Measurements from ENCODE around the gene RUNX3.

The RUNX3 gene

DNA sequence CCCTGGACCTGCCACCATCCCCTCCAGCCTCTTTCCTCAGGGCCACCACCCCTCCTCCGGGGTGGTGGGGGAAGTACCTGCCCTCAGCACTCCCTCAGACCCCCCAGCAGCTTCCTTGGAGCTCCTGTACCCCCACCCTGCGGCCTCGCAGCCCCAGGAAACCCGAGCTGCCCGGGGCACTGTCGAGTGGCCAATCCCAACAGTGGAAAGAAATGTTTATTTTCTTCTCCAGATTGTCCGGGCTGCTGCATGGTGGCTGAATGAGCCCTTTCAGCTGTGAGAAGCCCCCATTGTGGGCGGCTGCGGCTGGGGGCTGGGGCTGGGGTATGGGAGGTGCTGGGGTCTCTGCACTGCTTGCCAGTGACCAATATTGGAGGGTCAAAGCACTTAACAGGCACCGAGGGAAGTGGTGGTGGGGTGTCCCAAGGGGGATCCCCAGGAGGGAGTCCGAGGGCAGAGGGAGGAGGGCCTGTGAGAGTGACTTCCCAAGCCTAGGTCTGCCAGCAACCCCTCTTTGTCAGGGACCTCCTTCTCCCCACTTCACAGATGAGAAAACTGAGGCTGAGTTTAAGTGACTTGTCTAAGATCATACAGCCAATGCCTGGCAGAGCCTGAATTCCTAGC, 25.2 kb downstream of the RUNX3 start:
- in situ Hi-C loops (cut with HindIII; ENCODE audit: low sequenced_read_pairs): loop anchor here (10.0 to 25.0 kb wide), 2 partner anchors 210 to 307 kb away; no protein-coding TSS in a partner anchor

DNA sequence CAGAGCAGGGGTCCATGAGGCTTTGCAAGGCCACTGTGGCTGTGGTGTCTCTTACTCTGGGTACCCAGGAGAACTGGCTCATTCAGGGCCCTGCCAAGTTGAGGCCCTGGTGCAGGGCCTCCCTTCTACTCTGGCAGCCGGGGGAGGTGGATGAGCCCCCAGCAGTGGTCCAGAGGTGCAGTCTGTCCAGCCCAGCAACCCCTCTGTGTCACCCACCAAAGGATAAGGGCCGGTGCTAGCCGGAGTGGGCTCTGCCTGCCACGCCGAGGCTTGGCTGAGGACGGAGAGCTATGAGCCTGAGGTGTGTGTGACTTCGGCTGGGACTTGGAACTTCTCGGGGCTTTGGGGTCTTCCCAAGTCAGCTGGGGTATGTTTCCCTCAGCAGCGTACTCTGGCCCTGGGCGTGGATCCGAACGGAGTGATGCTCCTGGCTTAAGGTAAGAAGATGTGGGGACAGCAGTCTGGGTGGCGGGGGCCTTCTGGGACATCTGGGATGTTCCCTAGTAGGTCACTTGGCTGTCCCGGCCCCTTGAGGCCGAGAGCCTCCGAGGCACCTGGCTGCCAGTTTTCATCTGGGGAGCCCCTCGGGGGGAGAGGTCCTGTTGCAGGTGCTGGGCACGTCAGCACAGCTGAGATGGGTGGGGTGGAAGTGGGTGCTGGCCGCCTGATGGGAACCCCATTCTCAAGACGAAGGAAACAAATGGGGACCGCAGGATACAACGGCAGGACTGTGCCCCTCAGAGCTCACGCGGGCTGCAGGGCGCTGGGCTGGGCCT, 25.9 kb downstream of the RUNX3 start:
- in situ Hi-C loops (cut with HindIII; ENCODE audit: low sequenced_read_pairs): loop anchor here (10.0 to 25.0 kb wide), 2 partner anchors 211 to 308 kb away; no protein-coding TSS in a partner anchor

DNA sequence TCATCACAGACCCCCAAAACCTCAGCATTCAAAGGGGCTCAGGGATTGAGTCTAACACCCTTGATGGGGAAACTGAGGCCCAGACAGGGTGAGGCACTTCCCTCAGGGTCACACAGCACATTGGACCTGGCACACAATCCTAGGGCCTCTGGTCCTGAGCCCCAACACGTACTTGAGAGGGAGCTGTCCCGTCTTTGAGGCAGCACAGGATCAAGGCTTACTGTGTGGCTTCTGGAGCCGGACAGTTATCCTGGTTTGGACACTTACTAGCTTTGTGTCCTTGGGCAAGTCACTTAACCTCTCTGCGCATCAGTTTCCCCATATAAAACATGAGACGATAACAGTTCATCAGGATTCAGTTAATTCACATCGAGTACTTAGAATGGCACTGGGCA, 26.5 kb downstream of the RUNX3 start:
- in situ Hi-C loops (cut with HindIII; ENCODE audit: low sequenced_read_pairs): loop anchor here (10.0 to 25.0 kb wide), 2 partner anchors 211 to 309 kb away; no protein-coding TSS in a partner anchor

DNA sequence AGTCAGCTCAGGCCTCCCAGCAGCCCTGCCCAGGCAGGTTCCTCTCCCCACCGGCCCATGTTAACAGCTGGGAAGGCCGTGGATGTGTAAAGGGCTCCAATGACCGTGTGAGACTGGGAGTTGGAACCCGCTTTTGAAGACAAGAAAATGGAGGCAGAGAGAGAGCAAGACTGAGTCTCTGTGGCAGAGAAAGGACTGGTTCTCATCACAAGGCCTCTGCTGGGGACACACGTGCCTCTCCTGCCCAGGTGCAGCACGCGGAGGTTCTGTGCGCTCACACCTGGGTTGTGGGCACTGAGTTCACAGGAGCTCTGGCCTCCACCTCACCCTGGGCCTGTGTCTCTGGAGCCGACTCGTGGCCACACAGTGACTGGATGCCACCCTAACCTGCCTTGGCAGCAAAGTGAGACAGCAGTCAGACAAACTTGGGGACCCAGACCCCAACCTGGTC, 27.0 kb downstream of the RUNX3 start:
- in situ Hi-C loops (cut with HindIII; ENCODE audit: low sequenced_read_pairs): loop anchor here (10.0 to 25.0 kb wide), 2 partner anchors 212 to 309 kb away; no protein-coding TSS in a partner anchor

DNA sequence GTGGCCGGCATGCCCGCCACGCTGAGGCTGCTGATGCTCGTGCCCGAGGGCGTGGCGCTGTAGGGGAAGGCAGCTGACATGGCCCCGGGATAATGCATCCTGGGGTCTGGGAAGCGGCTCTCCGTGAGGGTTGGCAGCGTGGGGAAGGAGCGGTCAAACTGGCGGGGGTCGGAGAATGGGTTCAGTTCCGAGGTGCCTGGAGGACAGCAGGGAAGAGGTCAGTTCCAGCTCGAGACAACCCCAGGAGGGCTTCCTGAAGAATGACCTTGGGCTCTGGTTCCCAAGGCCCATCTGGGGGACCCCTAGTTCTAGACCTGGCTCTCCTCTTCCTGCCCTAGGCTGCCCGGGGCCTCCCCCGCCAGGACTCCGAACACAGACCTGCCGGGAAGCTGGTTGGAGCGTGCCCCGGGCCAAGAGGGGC, 27.6 kb downstream of the RUNX3 start:
- in situ Hi-C loops (cut with HindIII; ENCODE audit: low sequenced_read_pairs): loop anchor here (10.0 to 25.0 kb wide), 2 partner anchors 212 to 310 kb away; no protein-coding TSS in a partner anchor

DNA sequence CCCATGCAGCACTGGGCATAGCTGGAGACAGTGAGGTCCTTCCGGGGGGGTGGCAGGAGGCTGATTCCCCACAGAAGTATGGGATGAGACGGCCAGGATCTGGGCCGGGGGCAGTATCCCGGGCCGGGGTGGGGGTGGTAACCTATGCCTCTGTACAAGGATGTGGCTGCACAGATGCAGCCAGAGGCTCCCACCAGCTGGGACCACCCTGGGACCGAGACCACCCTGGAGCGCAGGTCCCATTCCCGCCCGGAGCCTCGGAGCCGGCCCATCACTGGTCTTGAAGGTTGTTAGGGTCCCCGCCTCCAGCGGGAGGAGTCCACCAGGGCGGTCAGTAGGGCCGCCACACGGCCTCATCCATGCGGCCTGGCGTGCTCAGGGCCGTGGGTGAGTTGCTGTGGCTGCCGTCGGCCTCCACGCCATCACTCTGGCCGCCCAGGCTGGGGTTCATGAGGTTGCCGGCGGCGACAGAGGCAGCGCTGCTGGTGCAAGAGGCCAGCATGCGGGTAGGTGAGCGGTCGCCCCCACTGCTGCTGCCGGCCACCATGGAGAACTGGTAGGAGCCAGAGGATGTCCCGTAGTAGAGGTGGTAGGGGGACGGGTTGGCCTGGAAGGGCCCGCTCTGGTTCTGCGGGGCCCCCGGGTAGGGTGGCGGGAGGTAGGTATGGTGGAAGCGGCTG, 28.1 kb downstream of the RUNX3 start:
- in situ Hi-C loops (cut with HindIII; ENCODE audit: low sequenced_read_pairs): loop anchor here (10.0 to 25.0 kb wide), 2 partner anchors 213 to 310 kb away; no protein-coding TSS in a partner anchor

DNA sequence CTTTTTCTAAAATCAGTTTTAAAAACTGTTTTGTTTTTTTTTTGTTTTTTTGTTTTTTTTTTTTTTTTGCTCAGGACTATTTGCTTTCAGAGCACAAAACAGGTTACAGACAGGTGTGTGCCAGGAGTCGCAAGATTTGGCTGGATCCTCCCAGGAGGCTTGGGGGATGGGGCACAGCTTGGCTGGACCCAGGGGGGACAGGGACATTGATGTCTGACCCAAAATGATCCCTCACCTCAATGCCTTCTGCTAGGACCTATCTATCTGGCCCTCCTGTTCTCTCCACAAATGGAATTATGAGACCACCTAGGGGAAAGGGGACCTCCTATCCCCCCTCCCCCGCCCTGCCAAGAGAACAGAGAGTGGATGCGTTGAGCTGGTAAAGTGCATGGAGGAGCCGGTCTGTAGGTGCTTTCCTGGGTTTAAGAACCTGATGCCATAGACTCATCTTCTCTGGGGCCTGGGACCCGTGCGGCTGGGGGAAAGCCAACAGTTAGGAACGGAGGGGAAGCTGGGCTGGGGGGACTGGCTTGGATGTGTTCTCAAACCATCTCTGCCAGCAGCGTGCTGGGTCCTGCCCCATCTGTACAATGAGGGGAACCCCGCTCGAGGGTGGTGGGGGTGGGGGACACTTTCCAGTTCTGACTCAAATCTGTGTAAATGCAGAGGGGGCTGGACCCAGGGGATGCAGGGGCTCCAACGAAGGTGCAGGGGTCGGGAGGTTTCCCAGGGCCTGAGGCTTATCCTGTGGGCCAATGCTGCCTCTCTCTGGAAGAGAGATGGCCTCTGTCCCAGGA, 28.9 kb downstream of the RUNX3 start:
- in situ Hi-C loops (cut with HindIII; ENCODE audit: low sequenced_read_pairs): loop anchor here (10.0 to 25.0 kb wide), 2 partner anchors 214 to 311 kb away; no protein-coding TSS in a partner anchor

DNA sequence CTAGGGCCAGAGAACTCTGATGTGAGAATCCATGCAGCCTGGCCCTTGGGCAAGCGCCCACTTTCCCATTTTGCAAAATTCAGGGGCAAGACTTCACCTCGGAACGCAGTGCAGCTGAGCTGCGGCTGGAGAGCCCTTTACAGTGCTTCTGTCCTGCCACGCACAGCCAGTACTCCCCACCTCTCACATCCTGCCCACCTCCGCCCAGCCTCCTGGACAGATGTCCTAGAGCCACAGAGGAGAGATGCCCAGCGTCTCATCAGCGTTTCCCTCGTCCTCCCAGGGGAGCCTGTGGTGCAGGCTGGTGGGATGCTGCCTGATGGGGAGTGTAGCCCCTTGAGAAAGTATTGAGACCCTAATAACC, 29.6 kb downstream of the RUNX3 start:
- in situ Hi-C loops (cut with HindIII; ENCODE audit: low sequenced_read_pairs): loop anchor here (10.0 to 25.0 kb wide), 2 partner anchors 214 to 312 kb away; no protein-coding TSS in a partner anchor

DNA sequence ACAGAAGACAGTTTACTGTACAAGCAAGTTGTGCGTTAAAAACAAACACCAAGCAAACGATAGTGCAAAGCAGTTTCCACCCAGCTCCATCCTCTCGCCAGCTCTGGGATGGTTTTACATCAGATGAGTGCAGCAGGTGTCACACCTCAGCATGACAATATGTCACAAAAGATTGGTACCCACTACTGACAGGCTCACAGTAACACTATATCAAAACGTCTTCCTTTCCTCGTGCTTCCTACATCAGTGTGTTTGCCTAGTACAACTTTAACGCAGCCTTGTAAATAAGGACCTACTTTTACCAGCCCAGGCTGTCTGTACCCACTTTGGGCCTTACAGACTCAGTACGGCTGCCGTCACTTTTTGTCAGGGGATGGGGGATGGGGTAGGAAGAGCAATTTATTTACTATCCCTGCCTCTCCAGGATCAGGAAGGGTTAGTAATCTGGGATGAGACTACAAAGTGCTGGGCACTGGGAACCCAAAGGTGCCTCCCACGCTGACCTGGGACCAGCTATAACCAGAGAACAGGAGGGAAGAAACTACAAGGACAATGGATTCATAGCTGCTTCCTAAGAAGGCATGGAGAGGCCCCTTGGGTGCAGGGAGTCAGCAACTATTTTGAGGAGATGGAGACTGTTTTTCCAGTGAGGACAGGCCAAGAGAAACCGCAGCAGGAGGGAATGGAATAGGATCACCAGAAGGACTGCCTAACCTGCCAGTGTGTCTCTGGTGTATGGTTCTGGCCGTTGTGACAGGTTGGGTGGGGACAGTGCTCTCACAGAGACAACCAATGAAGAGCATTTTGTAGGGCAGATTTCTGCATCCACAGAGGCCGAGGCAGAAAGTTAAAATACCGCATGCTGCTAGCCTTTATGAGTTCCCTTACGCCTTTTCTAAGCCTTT, 30.2 kb downstream of the RUNX3 start:
- in situ Hi-C loops (cut with HindIII; ENCODE audit: low sequenced_read_pairs): loop anchor here (10.0 to 25.0 kb wide), 2 partner anchors 215 to 312 kb away; no protein-coding TSS in a partner anchor

DNA sequence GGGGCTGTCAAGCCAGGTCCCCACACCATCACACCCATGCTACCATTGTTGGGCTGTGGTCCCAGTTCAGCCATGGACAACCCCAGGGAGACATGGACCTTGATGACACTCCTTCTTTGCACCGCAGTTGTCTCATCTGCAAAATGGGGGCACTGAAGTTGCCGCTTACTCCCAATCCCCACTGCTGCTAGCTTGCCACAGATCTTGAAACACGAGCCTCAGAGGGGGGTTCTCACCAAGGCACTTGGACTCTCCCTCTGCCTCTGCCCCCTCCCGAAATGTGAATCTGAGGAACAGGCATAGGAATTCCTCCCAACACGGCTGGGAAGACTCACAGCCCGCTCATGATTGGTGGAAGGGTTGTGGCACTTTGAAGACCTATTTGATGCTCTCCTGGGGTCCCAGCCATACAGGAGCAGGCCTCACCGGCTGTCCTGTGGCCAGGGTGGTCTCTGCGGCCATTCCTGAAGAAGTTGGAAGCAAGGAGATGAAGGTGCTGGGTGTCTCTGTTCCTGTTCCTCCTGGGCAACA, 31.1 kb downstream of the RUNX3 start:
- in situ Hi-C loops (cut with HindIII; ENCODE audit: low sequenced_read_pairs): no loop called here

DNA sequence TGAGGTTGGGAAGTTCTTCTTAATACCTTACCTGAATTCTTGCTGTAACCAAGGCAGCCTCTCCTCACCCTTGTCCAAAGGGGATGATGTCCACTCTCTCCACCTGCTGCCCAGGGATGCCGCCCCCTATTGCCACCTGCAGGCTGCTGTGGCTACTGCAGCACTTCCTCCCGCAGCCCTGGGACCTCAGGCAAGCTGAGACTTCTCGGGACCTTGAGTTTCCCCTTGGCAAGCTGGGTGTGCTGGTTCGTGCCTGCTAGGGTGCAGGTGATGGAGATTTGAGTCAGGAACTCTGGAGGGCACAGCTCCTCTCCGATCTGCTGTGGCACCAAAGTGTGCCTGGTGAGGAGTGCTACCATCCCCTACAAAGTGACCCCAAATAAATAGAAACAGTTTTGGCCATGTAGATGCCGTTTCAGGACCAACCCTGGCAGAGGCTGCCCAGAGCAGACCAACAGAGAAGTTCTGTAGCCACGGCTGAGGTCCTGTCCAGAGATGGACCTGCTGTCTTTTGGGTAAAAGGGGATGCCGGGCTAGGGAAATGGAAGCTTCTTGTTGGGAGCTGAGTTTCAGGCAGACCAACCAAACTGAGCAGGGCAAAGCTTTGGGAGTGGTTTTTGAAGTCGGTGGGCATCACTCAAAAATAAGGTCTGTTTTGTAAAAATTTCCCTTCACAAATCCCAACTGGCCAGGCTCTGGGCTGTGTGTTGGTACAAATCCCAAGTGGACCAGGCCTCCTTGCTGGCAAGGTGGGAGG, 31.7 kb downstream of the RUNX3 start:
- in situ Hi-C loops (cut with HindIII; ENCODE audit: low sequenced_read_pairs): no loop called here

DNA sequence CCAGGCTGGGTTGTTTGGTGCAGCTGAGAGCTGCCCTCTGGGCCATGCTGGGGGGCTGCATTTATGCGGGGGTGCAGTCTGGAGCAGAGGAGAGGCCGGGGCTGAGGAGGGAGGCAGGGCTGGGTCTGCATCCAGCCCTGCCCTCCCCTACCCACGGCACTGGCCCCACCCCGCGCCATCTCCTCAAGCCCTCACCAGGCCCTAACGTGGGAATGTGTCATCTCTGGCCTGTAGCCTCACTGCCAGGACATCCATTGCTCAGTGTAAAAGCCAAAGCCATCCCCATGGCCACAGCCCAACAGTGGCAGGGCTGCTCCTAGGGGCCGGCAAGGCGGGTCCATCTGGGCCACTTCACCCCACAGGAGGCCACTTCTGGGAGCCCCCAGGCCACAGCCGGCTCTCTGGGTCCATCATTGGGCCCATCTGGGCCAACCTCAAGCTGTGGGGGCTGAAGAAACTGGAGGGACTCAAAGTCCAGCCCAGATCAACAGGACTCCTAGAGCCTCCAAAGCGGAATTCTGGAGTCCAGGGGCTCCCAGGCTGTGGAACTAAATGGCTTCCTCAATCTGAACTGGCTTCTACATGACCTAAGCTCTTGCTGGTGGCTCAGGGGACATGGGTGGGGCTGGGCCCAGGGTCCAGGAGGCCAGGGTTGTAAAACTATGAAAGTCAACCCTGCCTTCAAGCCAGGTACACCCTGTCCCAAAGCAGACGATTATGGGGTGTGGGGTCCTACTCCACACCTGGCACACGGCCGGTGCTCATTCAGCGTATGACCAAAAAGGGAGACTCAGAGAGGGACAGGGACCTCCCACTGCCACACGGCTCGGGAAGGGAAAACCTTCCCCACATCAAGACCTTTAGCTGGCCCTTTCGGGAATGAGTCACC, 32.6 kb downstream of the RUNX3 start:
- in situ Hi-C loops (cut with HindIII; ENCODE audit: low sequenced_read_pairs): no loop called here

DNA sequence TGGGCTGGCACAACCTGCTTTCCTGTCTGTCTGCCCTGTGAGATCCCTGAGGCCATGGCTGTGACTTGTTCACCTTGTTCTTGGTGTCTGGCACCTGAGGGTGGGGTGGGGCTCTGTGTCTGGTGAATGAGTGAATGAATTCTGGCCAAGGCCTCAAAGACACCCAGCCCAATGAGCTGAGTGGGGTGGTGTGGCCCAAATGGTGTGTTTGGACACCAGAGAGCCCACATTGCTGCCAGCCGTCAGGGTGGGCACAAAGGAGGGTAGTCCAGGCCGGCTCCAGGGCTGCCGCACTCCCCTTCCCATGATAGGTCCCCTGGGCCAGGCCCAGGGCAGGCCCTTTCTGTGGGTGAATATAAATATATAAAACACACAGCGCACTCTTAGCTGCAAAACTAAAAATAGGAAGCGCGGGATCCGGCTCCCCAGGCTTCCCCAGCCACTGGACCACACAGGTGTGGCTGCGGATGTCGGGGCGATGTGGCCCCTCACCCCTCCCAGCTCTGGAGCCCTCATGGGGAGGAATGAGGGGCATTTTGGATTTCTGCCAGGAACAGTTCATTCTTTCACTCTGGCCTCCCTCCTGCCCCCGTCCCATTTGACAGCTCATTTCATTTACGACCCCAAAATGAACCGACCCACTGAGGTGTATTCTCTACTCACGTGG, 33.3 kb downstream of the RUNX3 start:
- in situ Hi-C loops (cut with HindIII; ENCODE audit: low sequenced_read_pairs): no loop called here

DNA sequence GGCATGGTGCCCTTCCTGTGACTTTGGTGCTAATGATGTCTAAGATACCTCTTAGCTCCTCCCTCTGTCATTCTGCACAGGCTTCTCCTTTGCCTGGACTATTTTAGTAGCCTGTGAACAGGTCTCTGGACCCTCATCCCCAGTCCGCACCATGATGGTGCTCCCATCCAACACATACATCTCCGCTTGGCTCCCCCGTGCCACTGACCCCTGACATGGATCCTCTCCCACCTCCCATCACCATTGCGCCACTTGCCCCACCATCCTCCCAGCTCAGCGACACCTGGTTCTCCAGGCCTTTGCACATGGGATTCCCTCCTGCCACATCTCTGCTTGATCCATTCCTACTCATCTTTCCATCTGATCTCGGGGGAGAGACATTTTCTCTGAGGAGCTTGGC, 33.9 kb downstream of the RUNX3 start:
- in situ Hi-C loops (cut with HindIII; ENCODE audit: low sequenced_read_pairs): no loop called here

DNA sequence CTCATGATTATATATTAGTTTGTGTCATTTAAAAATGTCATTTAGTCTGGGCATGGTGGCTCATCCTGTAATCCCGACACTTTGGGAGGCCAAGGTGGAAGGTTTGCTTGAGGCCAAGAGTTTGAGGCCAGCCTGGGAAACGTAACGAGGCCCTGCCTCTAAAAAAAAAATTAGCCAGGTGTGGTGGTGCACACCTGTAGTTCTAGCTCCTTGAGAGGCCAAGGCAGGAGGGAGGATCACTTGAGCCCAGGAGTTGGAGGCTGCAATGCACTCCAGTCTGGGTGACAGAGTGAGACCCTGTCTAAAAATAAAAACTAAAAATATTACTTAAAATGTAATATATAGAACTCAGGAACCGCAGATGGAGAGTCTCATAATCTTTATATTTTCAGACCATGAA, 34.6 kb downstream of the RUNX3 start:
- in situ Hi-C loops (cut with HindIII; ENCODE audit: low sequenced_read_pairs): no loop called here

DNA sequence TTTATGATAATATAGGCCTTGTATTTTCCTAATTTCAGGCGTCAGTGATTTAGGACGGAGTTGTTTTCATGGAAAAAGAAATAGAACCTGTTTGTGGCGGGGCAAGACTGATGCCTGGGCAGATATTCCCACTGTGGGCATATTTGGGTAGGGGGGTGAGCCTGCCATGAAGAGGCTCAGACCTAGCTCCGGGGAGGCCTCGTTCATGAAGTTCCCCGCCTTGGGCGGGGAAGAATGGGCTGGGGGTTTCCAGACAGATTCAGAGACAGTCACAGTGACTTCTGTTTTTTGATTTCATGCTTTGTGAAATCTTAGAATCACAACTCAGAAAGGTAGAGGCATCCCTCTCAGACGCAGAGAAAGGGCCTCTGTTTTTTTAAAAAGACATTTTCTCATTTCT, 36.1 kb downstream of the RUNX3 start:
- in situ Hi-C loops (cut with HindIII; ENCODE audit: low sequenced_read_pairs): no loop called here

DNA sequence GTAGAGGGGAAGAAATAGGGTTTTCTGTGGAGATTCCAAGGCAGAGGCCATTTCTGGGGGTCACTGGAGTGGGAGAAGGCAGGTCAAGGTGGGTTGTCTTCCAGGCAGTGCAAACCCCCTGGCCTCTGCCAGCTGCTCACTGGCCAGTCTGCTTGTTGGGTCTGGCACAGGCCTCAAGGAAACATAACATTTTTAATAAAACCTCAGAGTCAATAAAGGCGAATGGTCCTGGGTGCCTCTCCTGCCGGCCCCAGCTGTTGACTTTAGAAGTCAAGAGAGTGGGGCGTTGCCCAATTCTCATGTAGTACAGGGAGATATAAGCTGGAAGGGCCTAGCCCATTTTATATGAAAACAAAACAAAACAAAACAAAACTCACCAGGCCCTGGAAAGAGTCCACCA, 36.6 kb downstream of the RUNX3 start:
- in situ Hi-C loops (cut with HindIII; ENCODE audit: low sequenced_read_pairs): no loop called here
